ENCODE results near the gene LIG1.

LIG1 gene

GRCh38 chr19:48181505-48181904, 11.4 kb upstream of the LIG1 start:
- DNase-seq, result no peak

- DNase-seq, result no peak
Observed at GRCh38 chr19:48176226-48176625, 6.1 kb upstream of the LIG1 start.

GRCh38 chr19:48175578-48175977, 5.4 kb upstream of the LIG1 start:
- no peak for DNase-seq

DNA sequence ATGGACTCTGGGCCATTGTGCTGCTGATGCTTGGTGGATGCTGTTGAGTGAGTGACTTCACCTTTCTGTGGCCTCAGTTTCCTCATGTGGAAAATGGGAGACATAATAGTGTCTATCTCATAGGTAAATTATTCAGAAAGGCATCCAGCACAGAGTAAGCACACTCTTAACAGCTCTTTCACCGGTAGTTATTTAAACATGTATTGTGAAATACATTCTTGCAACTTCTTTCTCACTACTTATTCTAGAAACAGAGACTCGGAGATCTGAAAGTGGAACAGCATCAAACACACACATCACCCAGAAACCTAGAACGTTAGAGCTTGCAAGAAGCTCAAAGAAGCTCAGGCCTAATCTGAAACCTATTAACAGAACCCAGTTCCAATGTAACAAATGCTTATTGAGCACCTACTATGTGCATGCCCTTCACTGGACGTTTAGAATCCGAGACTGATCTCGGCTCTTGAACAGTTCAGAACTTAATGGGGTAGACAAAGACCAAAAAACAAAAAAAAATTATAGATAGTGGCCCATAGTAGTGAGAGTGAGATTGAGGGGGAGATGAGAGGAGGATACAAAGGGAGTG, 4.4 kb upstream of the LIG1 start:
- DNase-seq, result no peak

GRCh38 chr19:48171710-48172109, 1.6 kb upstream of the LIG1 start:
- no peak for DNase-seq

GRCh38 chr19:48170817-48171347, 738 bp upstream of the LIG1 start:
- peak in 1 of 2 experiments; percentile 5 for DNase-seq

DNA sequence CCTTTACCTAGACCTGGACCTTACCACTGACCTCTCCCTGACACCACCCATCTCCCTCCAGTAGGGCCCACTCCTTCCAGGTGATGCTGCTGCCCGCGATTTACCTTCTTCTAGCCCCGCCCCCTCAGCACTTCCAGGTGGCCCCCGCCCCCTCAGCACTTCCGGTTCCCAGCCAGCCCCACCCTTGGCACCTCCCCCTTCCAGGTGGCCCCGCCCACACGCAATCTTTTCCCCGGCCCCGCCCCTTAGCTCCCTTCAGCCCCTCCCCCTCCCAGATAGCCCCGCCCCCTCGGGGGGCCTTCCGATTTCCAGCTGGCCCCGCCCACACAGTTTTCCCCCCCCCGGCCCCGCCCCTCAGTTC, 586 bp downstream of the LIG1 start:
- peak; percentile 86 to 91 for DNase-seq

DNA sequence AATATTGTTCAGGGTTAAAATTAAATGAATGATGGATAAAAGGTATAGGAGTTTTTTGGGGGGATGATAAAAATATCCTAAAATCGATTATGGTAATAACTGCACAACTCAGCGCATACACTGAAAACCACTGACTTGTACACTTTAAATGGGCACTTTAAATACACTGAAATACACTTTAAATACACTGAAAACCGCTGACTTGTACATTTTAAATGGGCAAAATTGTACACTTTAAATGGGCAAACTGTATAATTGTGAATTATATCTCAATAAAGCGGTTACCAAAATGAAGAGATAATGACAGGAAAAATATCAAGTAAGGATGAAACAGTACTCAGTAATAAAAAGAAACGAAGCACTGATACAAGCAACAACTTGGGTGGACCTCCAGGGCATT, 1.5 kb downstream of the LIG1 start:
- no peak for DNase-seq

DNA sequence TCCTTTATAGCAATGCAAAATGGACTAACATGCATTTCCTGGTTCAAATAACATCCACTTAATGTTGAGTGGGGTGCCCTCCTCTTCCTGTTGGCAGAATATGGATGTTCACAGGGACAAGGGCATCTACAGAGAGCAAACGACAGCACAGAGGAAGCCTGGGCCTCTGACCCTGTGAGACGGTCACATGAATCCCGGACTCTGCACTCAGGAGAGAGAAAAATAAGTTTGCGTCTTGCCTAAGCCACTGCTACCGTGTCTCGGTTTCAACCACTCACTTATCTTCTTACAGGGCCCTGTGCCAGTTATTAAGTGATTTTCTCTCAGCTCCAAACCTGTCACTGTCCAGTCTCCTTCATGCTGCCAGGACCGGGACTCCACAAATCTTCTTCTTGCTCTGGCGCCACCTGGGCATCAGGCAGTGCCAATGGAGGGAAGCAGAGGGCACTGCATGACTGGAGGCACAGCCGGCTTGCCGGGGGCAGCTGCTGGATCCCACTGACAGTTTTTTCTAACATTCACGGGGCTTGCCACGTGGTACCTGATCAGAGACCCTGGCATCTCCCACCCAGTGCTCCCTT, 11.8 kb downstream of the LIG1 start:
- DNase-seq, result no peak

DNA sequence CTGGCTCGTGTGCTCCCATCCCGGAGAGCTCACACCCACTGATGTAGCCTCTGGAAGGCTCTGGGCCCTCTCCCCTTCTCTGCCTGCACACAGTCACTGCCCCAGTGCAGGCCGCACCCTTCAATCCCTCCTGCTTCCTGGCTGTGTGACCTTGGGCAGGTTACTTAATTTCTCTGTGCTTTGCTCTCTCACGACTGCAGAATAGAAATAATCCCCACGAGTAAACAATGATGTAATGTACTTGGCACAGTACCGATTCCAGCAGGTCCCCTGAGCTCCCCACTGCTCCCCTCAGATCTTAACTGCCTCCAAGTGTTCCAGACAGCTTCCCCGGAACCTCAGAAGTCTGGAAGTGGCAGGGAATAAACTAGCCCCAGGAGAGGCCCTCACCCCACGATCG, 16.1 kb downstream of the LIG1 start:
- no peak for DNase-seq

DNA sequence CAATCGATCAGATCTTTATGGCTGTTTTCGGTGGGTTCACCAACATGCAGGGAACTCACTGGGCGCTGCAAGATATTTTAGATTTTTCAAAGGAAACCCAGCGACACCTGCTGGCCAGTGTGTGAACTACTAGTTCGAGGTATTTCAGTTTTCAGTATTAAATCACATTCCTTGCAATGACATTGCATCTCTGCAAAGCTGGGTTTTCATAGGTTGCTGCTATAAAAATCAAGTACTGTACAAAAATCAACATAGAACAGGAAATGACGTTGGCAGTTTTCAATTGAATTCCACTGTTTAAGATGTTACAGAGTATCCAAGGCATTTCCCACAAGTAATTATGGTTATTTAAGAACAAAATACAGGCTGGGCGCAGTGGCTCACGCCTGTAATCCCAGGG, 17.6 kb downstream of the LIG1 start:
- DNase-seq, result peak; percentile 55 to 61

GRCh38 chr19:48149430-48149829, 20.7 kb downstream of the LIG1 start:
- no peak for DNase-seq

GRCh38 chr19:48148576-48148975, 21.6 kb downstream of the LIG1 start:
- no peak for DNase-seq

GRCh38 chr19:48147597-48148175, 22.5 kb downstream of the LIG1 start:
- no peak for DNase-seq

DNA sequence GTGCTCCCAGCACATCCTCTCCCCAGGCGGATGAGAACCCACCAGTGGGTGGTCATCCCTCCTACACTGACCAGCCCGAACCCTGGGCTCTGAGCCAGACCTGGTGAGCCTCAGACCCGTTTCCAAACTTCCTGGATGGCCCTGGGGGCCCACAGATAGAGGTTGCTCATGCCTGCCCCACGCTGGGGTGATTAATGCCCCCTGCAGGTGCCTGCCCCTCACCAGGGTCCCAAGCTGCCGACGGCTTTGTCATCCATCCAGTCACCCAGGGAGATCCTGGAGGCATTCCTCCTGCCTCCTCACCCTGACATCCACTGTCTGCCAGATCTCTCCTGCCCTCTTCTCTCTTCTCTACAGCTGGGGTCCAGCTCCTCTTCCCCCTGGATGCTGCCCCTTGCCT, 31.1 kb downstream of the LIG1 start:
- DNase-seq, result no peak

- no peak for DNase-seq
Observed at GRCh38 chr19:48137411-48137810, 32.7 kb downstream of the LIG1 start.

GRCh38 chr19:48136547-48136946, 33.6 kb downstream of the LIG1 start:
- no peak for DNase-seq

DNA sequence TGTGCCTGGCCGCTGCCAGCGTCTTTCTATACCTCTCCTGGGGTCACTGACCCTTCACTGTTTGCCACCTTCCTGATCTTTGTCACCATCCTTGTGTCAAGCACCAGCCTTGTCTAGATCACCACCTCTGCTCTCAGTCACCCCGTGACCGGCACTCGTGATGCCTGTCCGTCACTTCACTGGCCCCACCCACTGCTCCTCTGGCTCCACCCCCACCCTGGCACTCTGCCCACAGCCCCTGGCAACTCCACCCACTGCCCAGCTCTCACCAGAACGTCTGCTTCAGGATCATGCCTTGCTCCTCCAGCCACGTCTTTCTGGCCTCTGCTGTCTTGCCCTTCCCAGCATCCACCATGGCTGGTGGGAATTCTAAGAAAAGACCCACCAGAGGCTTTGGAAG, 34.7 kb downstream of the LIG1 start:
- DNase-seq, result no peak

DNA sequence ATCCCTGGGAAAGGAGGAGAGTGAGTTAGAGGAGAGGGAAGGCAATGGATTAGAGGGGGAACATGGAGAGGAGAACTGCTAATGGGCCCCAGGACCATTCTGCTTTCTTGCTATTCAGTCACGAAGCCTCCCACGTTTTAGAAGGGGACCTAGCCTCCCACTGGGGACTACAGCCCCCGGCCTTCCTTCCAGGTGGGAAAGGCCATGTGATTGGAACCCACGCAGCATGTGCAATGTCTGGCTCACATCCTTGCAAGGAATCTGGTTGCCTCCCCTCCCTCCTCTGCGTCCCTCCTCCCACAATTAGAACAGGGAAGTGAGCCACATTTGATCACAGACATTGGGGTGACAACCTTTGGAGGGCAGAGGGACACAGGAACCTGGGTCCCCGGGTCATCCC, 37.0 kb downstream of the LIG1 start:
- DNase-seq, result no peak

DNA sequence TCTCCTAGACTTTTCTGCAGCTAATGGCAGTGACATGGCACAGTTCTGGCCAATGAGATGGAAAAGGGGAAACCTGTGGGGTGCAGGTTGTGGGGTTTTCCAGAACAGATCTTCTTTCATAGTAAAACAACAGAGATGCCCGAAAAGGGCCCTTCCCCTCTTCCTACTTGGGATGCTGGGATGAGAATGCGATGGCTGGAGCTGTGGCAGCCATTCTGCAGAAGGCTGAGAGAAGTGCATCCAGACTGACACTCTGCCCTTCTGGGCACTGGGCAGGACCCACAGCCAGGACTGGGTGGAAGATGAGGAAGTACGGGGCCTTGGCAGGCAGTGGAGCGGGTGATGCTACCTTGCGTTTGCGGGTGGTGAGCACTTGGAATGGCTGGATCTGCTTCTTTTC, 42.6 kb downstream of the LIG1 start:
- DNase-seq, result no peak

GRCh38 chr19:48123907-48124651, 46.1 kb downstream of the LIG1 start:
- DNase-seq, result no peak

GRCh38 chr19:48122421-48122820, 47.7 kb downstream of the LIG1 start:
- no peak for DNase-seq

DNA sequence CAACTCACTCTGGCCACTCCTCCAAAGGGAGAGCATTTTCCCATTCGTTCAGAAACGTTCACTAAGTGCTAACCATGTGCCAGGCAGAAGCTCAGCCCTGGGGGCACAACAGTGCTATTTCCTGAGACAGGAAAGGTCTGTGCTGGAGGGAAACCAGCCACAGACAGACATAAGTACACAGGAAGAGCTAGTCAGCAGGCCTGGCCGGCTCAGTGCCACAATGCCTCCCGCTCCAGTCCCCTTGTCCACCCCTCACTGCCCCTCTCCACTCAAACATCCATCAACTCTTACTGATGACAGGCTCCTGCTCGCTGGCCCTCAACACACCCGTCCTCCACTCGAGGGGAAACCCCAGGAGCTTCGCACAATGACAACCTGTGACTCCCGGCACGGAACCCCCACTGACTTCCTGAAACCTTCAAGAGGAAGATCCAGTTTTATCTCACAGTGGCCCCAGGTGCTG, 48.2 kb downstream of the LIG1 start:
- no peak for DNase-seq

- no peak for DNase-seq
Observed at GRCh38 chr19:48121066-48121465, 49.1 kb downstream of the LIG1 start.

Data from stimulated activated CD4-positive, alpha-beta T cell treated with anti-CD3 and anti-CD28 coated beads, Interleukin-4, amount 100 ng/mL, for 4 hours (primary cell).